ENCODE data around the gene EBF3.
"Not testable (repeated sequence)": the region's sequence is repeated elsewhere in the genome, so short reads cannot be mapped to it uniquely, and the experiment has no call there.

Gene EBF3

DNA sequence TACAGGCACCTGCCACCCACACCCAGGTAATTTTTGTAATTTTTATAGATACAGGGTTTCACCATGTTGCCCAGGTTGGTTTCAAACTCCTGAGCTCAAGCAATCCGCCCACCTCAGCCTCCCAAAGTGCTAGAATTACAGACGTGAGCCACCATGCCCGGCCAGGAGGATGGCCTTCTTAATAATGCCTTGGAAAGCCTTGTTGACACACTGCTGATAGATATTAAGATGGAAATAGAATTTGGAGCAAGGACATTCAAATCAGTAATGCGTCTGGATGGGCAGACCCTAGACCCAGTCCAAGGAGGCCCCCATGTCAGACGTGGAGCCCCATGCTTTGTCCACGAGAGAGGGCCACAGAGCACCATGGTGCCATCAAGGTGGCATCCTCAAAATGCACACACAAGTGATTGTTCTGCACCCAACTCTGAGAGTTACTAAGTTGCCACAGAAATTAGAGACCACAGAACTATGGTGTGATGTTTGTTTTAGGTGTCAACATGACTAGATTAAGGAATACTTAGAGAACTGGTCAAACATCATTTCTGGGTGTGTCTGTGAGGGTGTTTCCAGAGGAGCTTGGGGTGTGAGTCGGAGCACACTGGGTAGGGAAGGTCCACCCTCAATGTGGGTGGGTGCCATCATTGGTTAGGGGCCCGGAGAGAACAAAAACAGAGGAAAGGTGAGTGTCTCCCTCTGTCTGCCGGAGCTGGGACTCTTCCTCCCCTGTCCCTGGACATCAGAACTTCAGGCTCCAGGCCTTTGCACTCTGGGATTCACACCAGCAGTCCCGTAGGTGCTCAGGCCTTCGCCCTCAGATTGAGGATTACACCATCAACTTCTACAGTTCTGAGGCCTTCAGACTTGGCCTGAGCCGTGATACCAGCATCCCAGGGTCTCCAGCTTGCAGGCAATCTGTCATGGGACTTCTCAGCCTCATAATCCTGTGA is 34.5 kb downstream of the EBF3 start:
- DNase-seq (ENCODE audit: low read depth in 1 of 2, low spot score in 1 of 2): no peak

DNA sequence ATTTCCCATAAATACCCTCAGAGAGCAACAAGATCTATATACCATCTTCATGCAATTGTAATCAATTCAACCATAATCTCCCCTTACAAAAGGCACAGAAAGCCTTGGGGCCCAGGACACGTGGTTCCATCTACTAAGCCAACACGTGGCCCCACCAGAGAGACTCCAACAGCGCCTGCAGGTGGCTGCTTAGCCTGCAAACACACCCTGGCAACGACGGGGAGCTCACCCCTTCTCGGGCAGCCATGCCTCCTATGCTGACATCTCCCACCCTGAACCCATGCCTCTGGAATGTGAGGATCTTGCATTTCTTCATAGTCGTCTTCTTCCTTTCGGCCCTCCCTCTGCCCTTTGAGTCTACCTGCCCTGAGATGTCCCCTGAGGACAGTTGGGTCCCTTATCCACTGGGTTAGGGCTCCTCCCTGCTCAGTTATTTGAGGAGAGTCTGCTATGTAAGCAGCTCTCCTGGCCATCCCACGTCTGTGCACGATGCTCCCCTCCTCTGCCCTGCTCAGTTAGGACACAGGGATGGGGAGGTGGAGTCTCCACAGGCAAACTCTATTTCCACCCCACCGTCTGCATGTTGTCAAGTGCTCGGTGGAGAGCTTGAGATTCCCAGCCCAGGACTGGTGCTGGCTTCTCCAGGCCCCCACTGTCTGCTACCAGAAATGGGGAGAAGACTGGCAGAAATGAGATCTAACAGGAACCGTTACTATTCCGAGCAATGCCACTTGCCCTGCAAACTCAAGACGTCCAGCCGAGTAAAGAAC is 36.5 kb downstream of the EBF3 start:
- DNase-seq (ENCODE audit: low read depth in 1 of 2, low spot score in 1 of 2): no peak

DNA sequence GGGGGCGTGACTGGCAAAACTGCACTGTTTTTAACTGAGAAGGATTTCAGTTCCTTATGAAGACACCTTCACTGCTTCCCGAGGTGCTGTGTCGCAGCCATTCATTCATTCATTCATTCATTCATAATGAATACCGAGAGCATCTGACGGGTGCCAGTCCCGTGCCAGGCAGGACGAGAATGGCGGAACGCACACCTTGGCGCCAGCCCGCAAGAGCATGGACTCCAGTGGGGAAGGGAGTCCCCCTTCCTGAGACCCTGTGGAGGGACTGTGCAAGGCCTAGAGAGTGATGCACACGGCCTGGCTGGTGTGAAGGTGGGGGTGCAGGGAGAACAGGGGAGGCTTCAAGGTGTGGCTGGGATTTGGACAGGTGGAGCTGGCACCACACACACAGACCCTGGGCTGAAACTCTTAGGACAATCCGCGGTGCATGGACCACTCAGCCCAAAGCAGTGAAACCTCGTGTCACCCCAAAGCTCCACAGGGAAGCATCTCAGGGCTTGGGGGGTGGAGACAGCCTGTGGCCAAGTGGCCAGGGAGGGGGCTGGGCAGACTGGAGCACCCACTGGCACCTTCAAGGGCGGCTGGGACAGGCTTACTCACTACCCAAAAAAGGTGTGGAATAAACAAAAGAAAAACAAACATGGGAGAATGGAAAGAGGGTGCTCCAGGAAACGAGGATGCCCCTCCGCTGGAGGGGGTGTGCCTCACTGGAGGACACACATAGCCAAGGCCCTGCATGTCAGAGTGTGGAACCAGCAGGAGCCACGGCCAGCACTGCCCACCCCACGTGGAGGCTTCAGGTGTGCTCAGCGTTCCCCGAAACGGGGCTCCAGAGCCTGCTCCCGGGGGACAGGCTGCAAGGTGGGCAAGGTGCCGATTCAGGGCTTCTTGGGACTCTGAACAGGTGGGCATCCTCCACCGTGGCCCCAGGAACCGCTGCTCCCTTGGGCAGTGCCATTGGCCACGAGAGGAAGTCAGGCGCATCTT is 37.7 kb downstream of the EBF3 start:
- DNase-seq (ENCODE audit: low read depth in 1 of 2, low spot score in 1 of 2): no peak

DNA sequence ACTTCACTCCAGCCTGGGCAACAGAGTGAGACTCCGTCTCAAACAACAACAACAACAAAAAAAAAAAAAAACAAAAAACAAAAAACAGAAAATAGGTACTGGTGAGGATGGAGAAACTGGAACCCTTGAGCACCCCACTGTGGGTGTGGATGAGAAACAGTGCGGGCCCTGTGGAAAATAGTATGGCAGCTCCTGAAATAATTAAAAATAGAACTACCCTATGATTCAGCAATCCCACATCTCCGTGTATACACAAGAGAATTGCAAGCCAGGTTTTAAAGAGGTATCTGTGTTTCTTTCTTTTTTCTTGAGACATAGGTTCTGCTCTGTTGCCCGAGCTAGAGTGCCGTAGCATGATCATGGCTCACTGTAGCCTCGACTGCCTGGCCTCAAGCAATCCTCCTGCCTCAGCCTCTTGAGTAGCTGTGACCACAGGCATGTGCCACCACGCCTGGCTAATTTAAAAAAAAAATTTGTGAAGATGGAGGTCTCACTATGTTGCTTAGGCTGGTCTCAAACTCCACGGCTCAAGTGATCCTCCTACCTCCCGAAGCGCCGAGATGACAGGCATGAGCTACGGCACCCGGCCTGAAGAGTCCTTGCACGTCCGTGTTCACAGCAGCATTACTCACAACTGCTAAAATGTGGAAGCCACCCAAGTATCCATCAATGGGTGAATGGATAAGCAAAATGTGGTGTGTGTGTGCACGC is 39.5 kb downstream of the EBF3 start:
- no peak for DNase-seq (ENCODE audit: low read depth in 1 of 2, low spot score in 1 of 2)

DNA sequence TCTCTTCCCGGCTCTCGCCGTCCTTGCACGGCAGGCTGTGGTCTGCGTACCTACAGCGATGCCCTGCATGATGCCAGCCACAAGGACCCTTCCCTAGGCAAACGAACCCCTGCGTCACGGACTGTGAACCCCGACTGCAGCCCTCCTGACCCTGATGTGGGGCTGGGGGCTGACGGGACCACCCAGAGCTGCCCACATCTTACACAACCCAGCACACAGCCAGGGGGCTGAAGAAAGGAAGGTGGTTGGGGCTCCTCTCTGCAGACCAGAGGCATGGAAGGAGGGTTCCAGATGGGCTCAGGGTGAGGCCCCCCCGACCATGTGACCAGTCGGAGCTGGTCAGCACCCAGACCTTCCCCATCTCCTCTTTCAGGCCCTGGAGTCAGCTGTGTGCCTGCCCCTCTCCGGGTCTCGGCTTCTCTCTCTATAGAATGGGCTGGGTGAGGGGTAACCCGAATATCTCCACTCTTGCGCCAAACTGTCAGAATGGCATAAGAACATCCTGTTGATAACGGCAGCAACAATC is 41.4 kb downstream of the EBF3 start:
- no peak for DNase-seq (ENCODE audit: low read depth in 1 of 2, low spot score in 1 of 2)

DNA sequence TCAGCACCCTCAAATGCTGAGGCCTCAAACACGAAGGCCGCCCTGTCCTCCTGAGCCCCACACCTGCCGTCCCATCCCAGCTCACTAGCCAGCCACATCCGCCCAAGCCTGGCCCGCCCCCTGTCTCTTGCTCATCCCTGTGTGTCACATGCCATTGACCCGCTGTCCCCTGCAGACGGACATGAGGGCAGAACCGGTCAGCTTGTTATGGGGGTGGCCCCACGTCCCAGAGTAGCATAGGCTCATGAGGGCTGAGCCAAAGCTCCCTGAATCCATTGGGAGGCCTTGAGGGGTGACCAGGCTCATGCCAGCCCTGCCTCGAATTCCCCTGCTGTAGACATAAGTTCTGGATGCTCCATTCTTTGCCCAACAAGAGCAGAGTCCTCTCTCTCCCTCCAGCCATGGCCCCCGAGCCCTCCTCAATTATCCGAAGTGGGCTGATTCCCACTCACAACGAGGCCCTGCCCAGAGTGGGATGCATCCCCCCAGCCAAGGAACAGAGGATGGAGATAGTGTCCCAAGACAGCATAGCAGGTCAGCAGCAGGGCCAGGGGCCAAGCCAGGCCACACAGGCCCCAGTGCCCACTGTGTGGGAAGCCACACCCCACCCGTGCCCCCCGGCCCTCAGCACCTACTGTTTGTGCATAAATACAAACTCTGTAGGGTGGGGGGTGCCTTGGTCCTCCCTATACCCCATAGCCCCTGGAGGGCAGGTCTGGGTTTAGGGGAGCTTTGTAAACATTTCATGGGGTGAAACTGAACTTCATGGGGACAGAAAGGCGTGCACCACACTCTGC is 42.1 kb downstream of the EBF3 start:
- no peak for DNase-seq (ENCODE audit: low read depth in 1 of 2, low spot score in 1 of 2)

DNA sequence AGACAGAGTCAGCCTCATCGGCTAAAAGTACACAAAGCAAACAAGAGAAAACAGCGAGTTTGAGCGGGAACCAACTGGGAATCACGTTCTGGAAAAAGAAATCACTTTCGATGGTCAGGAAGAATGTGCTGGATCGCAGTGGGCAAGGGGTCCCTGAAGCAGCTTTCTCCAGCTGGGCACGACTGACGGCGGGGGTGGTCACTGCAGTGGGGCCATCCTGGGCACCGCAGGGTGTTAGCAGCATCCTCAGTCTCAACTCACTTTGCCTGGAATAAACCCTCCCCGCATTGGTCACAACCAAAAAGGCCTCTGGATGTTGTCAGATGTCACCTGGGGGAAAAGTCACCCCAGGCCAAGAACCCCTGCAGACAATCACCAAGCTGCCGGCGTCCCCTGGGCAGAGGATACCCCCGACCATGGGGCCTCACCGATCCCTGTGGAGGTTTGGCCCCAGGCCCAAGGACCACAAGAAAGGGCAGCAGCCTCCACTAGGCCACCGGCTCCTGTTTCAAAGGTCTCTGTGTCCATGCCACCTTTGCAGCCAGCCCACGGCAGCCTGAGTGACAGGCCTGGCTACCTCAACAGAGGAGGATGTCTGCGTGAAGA is 42.9 kb downstream of the EBF3 start:
- DNase-seq (ENCODE audit: low read depth in 1 of 2, low spot score in 1 of 2): no peak

DNA sequence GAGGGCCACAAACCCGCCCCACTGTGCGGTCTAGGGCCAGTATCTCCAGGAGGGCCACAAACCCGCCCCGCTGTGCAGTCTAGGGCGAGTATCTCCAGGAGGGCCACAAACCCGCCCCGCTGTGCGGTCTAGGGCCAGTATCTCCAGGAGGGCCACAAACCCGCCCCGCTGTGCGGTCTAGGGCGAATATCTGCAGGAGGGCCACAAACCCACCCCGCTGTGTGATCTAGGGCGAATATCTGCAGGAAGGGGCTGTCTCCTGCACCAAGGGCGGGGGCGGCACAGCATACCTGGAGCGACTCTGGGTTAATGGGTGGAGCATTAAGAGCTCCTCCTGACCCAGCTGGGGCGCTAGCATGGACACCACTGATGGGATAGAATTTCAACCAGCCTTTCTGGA is 43.9 kb downstream of the EBF3 start:
- not testable (repeated sequence) for DNase-seq (ENCODE audit: low read depth in 1 of 2, low spot score in 1 of 2)

DNA sequence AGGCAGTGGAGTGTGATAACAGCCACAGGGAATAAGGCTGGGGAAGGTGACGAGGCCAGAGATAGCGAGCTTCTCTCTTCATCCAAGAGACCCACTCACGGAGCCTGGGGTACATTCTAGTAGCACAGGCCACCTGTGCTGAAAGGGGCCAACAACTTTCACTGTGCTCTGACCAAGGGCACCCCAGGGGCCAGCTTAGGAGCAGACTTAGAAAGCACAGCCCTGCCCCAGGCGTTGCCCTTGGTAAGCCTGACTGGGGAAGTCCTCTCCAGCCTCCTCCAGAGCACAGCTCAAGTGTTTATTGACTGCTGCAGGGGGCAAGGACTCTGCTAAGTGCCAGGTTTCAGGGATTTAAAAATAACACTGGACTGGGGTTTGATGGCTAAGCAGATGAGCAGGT is 44.7 kb downstream of the EBF3 start:
- no peak for DNase-seq (ENCODE audit: low read depth in 1 of 2, low spot score in 1 of 2)

DNA sequence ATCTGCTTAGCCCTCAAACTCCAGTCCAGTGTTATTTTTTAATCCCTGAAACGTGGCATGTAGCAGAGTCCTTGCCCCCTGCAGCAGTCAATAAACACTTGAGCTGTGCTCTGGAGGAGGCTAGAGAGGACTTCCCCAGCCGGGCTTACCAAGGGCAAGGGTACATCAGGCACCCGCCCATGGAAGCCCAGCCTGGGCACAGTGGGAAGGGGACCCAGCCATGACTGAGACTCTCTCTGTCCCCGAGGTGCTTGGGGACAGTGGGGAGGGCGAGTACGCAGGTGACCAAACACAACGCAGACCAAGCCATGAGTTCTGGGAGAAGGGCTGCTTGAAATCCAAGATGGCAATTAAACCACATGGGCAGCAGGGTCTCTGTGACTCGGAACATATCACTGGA is 45.2 kb downstream of the EBF3 start:
- no peak for DNase-seq (ENCODE audit: low read depth in 1 of 2, low spot score in 1 of 2)

DNA sequence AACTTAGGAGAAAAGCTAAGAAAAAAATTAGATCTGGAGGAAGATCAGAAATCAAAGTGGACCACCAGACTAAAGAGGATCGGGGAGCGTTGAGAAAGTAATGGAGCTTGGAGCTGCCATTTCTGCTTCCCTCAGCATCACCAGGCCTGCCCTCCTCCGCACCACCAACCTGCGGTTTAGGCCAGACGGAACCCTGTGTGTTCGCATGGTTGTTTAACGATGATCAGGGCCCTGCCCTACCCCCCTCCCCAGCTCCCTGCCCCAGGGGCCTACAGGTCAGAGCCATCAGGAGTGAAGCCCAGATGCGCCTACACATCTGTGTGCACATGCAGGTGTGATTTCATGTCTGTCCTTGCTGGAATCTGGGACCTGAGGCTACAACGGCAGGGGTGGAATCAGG is 45.7 kb downstream of the EBF3 start:
- DNase-seq (ENCODE audit: low read depth in 1 of 2, low spot score in 1 of 2): no peak

DNA sequence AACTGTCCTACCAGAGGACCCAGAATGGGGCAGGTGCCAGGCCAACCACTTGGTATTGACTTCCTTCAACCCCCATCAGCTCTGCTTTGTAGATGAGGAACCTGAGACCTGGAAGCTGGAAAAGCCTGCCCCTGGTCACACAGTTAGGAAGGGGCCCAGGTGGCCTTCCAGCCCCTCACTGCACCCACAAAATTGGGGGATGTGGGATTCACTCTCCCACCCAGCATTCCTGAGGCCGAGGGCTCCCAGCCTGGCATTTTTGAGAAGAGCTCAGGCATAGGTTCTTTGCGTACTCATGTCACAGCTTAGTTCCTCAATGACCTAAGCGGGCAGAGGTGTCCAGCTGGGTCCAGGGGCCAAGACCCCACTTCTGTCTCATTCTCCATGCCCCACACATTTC is 46.1 kb downstream of the EBF3 start:
- no peak for DNase-seq (ENCODE audit: low read depth in 1 of 2, low spot score in 1 of 2)

DNA sequence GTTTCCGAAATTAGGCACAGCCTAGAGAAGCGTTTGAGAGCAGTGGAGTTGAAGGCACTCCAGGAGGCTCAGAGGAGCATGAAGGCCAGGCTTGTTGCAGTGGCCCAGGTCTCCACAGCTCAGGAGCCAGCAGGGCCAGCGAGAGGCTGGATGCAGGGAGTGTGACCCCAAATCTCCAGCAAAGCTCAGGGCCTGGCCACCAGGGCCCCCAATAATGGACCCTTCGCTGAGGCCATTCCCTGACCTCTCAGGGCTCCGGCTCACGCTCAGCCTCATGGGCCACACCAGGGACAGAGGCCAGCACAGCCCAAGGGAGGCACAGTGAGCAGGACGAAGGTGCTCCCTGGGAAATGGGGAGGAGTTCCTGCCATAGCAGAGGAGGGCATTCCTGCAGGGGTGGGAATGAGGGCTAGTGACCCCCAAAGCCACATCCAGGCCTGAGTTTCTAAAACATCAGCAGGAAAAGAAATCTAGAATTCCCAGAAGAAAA is 47.5 kb downstream of the EBF3 start:
- DNase-seq (ENCODE audit: low read depth in 1 of 2, low spot score in 1 of 2): no peak

DNA sequence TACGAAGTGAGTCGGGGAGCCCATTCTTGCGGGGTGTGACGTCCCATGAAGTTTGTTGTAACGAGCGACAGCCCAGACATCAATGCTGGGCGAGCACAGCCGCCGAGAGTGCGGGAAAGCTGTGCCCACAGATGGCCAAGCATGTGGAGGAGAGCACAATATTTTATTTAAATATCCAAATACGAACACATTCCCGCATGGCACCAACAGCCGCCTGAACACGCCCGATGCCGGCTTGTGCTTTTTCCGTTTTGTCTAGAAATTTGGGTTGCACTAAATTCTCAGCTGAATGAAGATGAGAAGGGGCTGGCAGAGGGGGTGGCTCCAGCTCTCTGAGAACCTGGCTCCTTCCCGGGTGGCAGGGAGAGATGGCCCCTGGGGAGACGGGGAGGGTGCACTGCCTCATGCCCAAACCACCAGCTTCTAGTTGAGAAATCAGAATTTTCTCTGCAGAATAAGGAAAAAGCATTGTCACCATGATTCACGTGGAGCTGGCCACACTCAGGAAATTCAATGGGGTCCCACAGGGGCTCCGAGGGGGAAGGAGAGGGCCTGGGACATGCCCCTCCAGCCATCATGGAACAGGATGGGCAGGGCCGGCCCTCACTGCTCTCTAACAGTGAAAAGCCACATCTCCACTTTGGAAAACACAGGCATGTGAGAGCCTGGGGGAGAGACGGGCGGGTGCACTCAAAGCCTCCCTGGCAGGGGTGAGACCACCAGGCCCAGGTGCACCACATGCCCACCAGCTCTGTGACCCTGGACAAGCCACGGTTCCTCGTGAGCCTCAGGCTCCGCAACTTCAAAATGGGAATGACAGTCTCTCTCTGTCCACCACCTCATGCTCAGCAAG is 48.3 kb downstream of the EBF3 start:
- DNase-seq (ENCODE audit: low read depth in 1 of 2, low spot score in 1 of 2): no peak

DNA sequence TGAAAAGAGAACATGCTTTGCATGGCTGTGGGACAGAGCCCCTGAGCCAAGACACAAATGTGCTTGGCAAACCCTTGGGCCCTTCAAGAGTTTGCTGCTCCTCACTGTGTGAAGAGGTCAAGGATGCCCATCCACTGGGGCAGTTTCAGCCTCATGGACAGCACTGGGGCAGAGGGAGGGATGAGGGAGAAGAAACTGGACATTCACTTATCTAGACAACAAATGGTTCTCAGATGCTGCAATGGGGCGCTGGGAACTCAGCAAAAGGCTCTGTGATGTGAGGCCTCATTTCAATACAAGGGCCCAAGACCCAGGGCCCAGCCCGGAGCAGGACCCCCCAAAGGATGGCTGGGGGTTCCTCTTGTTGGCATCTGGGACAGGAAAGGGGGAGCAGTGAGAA is 49.1 kb downstream of the EBF3 start:
- no peak for DNase-seq (ENCODE audit: low read depth in 1 of 2, low spot score in 1 of 2)

DNA sequence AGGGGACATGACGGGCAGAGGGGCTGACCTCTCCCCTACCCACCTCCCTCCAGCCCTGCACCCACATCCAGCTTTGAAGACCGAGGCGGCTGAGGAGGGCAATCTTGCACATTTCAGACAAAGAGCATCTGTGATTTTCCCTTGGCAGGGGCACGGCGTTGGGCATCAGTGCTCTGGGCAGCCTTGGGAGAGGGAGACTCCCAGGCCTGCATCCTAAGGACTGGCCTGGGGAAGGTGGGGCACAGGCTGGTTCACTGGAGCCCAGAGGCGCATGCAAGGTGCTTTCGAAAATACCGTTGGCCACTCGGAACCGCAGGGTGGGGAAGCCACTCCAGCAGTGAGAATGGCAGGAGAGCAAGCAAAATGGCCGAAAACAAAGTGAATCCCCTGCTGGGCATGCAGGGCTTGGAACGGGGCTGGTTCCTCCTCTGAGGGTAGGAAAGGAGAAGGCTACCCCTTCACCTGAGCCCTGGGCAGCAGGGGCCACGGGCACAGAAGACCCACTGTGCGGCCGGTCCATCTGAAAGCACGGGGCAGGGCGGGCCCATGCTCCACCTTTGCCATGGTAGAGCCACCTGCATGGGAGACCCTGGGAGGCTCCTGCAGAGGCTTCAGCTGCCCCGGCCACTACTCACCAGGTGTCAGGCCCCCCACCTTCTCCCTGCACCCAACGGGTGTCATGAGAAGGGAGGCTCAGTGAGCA is 49.8 kb downstream of the EBF3 start:
- no peak for DNase-seq (ENCODE audit: low read depth in 1 of 2, low spot score in 1 of 2)

DNA sequence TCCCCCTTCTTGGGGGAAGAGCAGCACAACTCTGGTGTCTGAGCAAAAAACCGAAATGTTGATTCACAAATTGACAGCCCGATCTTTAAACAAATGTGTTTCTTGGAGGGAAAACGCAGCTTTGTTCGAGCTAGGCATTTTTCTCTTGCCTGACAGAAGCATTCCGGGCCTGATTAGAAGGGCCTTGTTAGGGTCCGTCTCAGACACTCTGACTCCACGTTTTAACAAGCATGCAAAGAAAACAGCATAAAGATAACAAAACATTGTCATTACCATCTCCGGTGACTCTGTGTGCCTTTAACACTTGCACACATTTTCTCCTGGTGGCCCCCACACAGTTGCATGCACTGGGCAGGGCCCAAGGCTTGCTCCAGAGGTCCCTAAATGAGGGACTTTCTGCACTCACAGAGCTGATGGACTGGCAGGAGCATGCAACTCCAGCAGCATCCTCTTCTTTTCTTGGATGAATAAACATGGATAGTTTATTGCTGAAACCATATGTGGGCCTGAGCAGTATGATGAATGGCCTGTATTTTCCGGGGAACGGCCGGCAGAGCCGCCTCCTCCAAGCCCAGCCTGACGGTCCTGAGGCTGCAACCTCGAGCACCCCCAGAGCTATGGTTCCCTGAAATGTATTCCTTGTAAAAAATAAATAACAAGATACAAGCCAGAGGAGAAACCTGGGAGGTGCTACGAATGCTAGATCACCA is 50.9 kb downstream of the EBF3 start:
- DNase-seq (ENCODE audit: low read depth in 1 of 2, low spot score in 1 of 2): no peak
